Measurements from ENCODE around the gene LHFPL6.

LHFPL6 gene

DNA sequence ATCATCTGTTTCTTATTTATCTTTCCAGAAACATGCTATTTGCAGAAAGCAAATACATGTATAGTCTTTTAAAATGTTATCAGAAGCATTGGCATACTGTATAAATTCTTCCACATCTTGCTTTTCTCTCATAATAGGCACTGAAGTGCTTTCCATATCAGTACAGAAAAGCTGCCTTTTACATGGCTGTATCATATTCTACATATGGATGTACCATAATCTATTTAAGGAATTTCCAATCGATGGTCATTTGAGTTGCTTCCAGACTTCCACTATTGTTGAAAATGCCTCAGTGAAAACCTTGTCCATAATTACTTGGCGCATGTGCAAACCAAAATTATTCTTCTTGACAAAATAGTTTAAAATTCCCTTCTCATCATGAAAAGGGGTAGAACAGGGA is 272.5 kb downstream of the LHFPL6 start:
- DNase-seq = no peak

DNA sequence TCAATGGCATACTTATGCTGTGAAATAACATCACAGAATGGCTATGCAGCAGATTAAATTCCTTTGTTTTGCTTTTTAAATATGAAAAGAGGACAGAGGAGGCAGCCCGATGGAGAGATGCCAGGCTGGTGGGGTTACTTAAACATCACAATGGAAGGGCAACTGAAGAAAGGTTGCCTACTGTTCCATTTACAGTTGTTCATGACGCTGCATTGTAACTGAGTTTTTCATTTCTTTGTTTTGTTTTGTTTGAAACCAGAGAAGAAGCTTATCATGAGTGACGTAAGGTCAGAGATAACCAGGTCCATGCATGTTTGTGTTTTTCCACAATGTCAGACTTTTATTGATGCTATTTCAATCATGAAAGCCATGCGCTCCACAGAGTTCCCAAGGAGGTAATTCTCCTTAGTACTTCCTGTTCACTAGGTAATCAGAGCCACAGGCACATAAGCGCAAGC is 273.8 kb downstream of the LHFPL6 start:
- DNase-seq = no peak

DNA sequence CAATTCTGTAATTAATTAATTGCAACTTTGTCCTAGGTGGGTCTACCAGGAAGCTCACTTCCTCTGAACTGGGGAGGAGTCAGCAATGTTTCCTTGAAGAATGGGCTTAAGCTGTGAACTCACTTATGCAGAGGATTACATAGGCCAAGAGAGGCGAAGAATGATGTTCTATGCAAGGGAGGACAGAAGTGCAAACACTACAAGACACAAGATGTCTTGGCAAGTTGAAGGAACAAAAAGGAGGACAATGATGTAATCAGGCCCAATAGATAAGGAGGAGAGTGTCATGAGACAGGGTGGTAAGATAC is 275.9 kb downstream of the LHFPL6 start:
- no peak for DNase-seq

DNA sequence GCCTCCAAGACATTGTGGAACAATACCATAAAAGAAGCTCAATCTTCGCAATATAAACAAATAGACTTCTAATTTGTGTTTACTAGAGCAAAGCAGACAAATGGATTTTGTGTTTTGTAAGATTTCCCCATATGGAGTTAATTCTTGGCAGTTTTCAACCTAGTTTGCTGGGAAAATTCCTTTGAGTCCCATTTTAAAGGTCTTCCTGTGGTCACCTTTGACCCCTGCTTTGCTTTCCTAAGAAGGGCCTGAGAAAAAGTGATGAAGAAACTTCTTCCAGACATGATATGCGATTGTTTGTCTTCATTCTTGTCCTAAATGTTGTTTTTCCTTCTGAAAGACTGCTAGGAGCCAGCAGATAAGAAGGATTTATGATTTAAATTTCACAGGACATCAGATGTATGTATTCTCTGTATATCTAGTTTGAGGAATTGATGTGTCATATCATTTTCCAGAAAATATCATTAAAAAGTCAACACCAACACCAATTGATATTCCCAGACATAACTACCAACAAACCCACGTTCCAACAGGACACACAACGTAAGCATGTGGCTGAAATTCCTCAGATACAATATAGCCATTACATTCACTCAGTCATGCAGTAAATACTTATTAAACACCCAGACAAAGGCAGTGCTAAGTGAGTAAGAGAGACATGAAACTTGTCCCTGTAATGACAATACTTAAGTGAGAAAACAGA is 276.4 kb downstream of the LHFPL6 start:
- DNase-seq = no peak

DNA sequence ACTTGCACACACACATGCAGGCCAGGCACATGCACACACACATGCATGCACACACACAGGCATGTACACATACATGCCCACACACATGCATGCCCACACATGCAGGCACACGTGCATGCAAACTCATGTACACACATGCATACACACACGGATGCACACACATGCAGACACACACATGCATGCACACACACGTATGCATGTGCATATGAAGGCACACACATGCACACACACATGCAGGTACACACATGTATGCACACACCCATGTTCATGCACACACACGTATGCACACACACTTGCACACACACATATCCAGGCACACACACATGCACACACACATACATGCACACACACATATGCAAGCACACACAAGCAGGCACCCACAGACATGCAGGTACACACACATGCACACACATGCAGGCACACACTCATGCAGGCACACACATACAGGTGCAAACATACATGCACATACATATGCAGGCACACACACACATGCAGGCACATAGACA is 278.1 kb downstream of the LHFPL6 start:
- DNase-seq = no peak

DNA sequence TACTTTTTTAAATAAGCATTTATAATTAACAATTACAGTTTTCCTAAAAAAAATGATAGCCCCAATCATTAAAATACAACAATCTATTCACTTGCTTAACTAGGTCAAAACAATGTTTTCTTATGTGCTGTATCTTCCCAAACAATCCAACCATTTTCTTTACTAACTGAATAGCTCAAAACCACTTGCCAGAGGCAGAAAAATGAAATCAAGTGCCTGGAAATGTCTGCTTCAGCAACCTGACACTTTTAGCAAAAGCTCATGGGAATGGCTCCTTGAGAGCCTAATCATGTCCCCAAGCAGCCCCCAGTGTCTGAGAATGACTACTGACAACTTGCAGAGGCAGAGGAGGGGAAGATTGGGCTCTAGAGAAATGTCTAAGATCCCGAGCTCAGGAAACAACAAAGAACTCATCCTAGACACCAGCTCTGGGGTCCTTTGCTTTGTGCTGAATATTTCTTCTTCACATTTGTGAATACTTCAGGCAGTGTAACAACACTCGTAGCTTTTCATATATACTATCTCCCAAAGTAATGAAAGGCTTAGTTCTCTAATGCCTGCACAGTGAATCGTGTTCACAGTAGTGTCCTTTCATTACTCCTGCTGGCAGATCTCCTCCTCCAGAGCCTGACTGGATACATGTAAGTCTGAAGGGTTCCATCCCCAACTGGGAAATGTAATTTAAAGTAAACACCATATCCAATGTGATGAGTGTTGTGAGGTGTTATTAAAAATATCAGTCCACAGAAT is 280.0 kb downstream of the LHFPL6 start:
- no peak for DNase-seq

DNA sequence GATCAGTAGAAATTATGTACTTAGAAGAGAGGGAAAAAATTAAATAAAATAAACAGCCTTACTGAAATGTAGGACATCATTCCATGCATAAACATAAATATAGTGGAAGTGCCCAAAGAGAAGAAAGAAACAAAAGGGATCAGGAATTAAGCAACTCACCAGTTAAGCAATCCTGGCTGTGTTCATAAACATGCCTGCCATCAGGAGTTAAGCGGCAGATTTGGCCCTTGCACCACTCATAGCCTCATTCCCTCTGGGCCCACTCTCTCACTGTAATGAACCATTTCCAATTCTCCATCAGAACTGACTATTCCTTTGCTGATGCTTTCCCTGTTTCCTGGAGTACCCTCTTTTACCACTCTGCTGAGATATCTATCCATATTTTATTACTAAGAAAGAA is 281.4 kb downstream of the LHFPL6 start:
- DNase-seq = no peak

DNA sequence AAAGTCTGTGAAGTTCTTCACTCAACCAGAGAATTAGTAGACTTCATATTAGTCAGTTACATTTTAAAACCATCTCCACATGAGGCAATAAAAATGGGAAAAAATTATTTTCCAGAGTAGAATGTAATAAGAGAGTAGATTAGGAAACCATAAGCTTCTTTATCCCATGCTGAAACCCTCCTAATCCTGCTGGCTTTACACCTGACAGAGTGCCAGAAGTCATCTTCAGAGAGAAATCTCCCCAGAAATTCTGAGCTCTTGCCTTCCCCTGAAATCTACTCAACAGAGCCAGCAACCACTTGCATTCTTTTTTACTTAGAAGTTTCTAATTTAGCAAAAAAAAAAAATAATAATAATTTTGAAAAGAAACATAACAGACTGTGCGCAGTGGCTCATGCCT is 284.8 kb downstream of the LHFPL6 start:
- DNase-seq = no peak

DNA sequence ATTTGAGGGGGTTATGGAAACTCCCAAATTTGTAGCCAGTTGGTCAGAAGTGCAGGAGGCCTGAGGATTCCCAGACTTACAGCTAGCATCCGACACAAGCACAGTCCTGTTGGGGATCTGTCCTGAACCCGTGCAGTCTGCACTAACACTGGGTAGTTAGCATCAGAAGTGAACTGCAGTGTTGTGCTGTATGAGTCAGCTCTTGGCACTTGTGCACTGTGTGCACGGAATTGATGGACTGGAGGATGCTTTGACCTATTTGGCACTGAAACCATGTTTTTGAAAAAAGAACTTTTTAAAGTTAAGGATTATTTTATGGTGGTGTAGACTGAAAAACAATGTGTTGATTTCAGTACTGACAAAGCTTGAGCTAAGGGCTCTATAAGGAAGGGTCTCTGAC is 285.7 kb downstream of the LHFPL6 start:
- DNase-seq = no peak

- no peak for DNase-seq
Observed at GRCh38 chr13:39315796-39316195, 287.2 kb downstream of the LHFPL6 start.

- no peak for DNase-seq
Observed at GRCh38 chr13:39313721-39314120, 289.3 kb downstream of the LHFPL6 start.

GRCh38 chr13:39312596-39312995 is 290.4 kb downstream of the LHFPL6 start:
- no peak for DNase-seq

GRCh38 chr13:39311619-39312018 is 291.4 kb downstream of the LHFPL6 start:
- DNase-seq = no peak

DNA sequence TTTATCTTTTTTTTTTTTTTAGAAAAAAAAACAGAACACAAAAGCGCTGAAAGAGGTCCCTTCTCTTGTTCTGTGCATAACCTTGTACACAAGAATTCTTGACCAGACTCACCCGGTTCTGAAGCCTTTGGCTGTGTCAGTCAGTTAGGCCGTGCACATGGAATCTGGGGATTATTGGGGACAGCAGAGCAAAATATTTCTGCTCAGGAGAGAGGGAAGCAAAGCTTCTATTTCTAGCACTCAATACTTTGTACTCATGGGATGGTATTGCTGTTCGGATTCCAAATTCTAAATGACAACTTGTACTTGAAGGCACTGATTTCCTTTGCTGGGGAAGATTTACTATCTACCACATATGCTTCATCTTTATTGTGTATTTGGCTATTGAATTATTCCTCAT is 292.0 kb downstream of the LHFPL6 start:
- no peak for DNase-seq

- no peak for DNase-seq
Observed at GRCh38 chr13:39306639-39307589, 296.1 kb downstream of the LHFPL6 start.

DNA sequence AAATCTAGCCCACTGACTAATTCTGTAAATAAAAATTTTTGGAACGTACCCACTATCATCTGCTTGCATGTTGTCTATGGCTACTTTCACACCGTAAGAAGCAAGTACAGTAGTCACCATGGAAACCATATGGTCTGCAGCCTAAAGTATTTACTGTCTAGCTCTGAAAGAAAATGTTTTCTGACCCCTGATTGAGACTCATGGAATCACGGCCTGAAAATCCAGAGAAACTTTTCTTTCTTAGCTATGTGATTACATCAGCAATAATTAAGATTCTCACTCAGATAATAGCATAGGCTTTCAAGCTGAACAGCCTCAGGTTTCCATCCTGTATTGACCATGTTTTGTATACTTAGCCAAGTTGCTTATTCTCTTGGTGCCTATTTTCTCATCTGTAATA is 300.2 kb downstream of the LHFPL6 start:
- no peak for DNase-seq

DNA sequence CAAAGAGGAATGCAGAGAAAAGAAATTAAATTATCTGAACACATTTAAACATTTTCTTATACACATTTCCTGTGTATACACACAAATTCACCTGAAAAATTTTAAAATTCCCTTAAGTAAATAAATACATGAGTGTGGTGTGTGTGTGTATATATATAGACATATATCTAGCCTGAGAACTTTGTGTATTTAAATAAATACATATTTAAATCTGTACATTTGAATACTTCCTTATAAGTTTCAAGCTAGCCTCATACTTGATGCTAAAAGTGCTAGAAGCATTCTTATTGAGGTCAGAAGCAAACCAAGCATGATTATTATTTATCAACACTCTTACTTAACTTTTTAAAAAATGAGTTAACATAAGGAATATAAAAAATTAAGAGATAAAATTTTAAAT is 304.0 kb downstream of the LHFPL6 start:
- no peak for DNase-seq

- no peak for DNase-seq
Observed at GRCh38 chr13:39297664-39298171, 305.3 kb downstream of the LHFPL6 start.

DNA sequence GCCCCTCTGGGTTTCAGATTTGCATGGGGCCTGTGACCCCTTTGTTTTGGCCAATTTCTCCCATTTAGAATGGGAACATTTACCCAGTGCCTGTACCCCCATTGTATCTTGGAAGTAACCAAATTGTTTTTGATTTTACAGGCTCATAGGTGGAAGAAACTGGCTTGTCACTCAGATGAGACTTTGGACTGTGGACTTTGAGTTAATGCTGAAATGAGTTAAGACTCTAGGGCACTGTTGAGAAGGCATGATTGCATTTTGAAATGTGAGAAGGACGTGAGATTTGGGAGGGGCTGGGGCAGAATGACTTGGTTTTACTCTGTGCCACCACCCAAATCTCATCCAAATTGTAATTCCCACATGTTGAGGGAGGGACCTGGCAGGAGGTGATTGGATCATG is 306.0 kb downstream of the LHFPL6 start:
- DNase-seq = no peak

DNA sequence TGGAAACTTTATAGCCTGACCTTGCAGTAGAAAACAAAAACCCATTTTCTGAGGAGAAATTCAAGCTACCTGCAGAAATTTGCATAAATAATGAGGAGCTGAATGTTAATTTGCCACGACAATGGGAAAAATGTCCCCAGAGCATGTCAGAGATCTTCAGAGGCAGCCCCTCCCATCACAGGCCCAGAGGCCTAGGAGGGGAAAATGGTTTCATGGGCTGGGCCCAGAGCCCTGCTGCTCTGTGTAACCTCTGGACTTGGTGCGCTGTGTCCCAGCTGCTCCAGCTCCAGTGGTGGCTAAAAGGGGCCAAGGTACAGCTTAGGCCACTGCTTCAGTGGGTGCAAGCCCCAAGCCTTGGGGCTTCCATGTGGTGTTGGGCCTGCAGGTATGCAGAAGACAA is 306.8 kb downstream of the LHFPL6 start:
- DNase-seq = no peak
